H1 (cell line): ENCODE data around the gene CC2D1A. TPM values are rescaled to one million over a fixed set of nuclear protein-coding genes. Genes with fewer than 3 reads are reported as not detected.

Experiments used
- CTCF ChIA-PET: fragments of 300-600 bp; sonication (Branson Sonifier 250); formaldehyde crosslinking; loops from one replicate; lab custom pipeline; 2021; ENCODE audit not compliant: partially characterized antibody; lab: Charles Lee
- POLR2A ChIA-PET: fragments of 300-600 bp; sonication (Branson Sonifier 250); formaldehyde crosslinking; loops from one replicate; lab custom pipeline; 2021; ENCODE audit warnings: inconsistent platforms; ENCODE audit not compliant: partially characterized antibody; lab: Charles Lee
- DNase-seq, 2 experiments: peaks; one replicate each; pipeline versions ENCODE4 v3.0.0 to v3.0.0-alpha.2; 2010 to 2022; ENCODE audit warnings: low spot score in 2 of 2, low read depth in 1 of 2, mixed read lengths in 1 of 2
- FAIRE-seq: peaks from 2 replicates; lab custom pipeline; 2011; peaks lifted over from hg19 to GRCh38; lab: Jason Lieb, UNC
- H2AFZ ChIP-seq: 2 replicates; pipeline ENCODE4 v1.8.1; 2012; ENCODE audit warnings: low read length, inconsistent platforms
- H2AK5ac ChIP-seq: 2 replicates; pipeline ENCODE4 v1.6.1; 2013; ENCODE audit warnings: low read depth, low read length
- H2BK120ac ChIP-seq: replicated peaks from 2 replicates; pipeline ENCODE3; 2013; ENCODE audit warnings: low read depth, low read length, inconsistent platforms
- H2BK12ac ChIP-seq: 2 replicates; pipeline ENCODE4 v1.6.1; 2013; ENCODE audit warnings: low read depth, low read length
- H2BK15ac ChIP-seq: 2 replicates; pipeline ENCODE4 v1.6.1; 2013; ENCODE audit warnings: low read length
- H2BK20ac ChIP-seq: 2 replicates; pipeline ENCODE4 v1.6.1; 2013; ENCODE audit warnings: low read length
- H2BK5ac ChIP-seq: 2 replicates; pipeline ENCODE4 v1.6.1; 2013; ENCODE audit warnings: low read depth, low read length
- H3K14ac ChIP-seq: 2 replicates; pipeline ENCODE4 v1.6.1; 2013; ENCODE audit warnings: inconsistent platforms; ENCODE audit not compliant: insufficient read length
- H3K18ac ChIP-seq: 2 replicates; pipeline ENCODE4 v1.6.1; 2013; ENCODE audit warnings: low read length; ENCODE audit errors: extremely low read depth
- H3K23ac ChIP-seq: 2 replicates; pipeline ENCODE4 v1.6.1; 2013; ENCODE audit warnings: inconsistent platforms; ENCODE audit not compliant: insufficient read length
- H3K23me2 ChIP-seq: 2 replicates; pipeline ENCODE4 v1.6.1; 2013; ENCODE audit warnings: low read depth, low read length
- H3K27ac ChIP-seq: 2 replicates; pipeline ENCODE4 v1.6.1; 2011; ENCODE audit warnings: low read depth, low read length, inconsistent platforms
- H3K27me3 ChIP-seq, 4 experiments: replicated peaks in 1 of 4; 1 replicate in 1 of 4; 2 replicates in 3 of 4; pipeline versions ENCODE4 v1.6.1 to v1.8.1; 2011 to 2013; ENCODE audit warnings: low read length in 3 of 4, mild to moderate bottlenecking in 3 of 4, inconsistent platforms in 2 of 4, mixed read lengths in 2 of 4, moderate library complexity in 1 of 4; ENCODE audit not compliant: control insufficient read depth in 3 of 4, insufficient read depth in 3 of 4; ENCODE audit errors: extremely low read depth in 1 of 4
- H3K36me3 ChIP-seq, 4 experiments: 2 replicates each; pipeline versions ENCODE4 v1.6.1 to v1.8.1; 2011 to 2013; ENCODE audit warnings: mild to moderate bottlenecking in 4 of 4, low read length in 3 of 4, moderate library complexity in 2 of 4, control low read depth in 1 of 4, inconsistent platforms in 1 of 4; ENCODE audit not compliant: insufficient read depth in 4 of 4, control insufficient read depth in 2 of 4
- H3K4ac ChIP-seq: replicated peaks from 2 replicates; pipeline ENCODE3; 2013; ENCODE audit warnings: low read length, low read depth, mixed read lengths, inconsistent platforms; ENCODE audit not compliant: insufficient read length
- H3K4me1 ChIP-seq, 4 experiments: replicated peaks in 1 of 4; 1 replicate in 1 of 4; 2 replicates in 3 of 4; pipeline versions ENCODE4 v1.6.1 to v1.8.1; 2011 to 2013; ENCODE audit warnings: low read length in 3 of 4, inconsistent platforms in 2 of 4, mixed read lengths in 1 of 4; ENCODE audit not compliant: insufficient read depth in 4 of 4, control insufficient read depth in 3 of 4
- H3K4me2 ChIP-seq, 2 experiments: 2 replicates each; pipeline versions ENCODE4 v1.6.1 to v1.8.1; 2011 to 2013; ENCODE audit warnings: low read depth in 2 of 2, low read length in 2 of 2, control low read depth in 1 of 2, inconsistent platforms in 1 of 2, mild to moderate bottlenecking in 1 of 2; ENCODE audit not compliant: insufficient read depth in 1 of 2
- H3K4me3 ChIP-seq, 4 experiments: fragments of 200-600, 300-600 bp in 1 of 4; sonication (generic), shearing (Covaris generic), sonication (Bioruptor Twin) in 1 of 4; 2 replicates each; pipeline versions ENCODE4 v1.5.1 to v1.8.1; 2011 to 2016; ENCODE audit warnings: low read length in 4 of 4, low read depth in 3 of 4, control low read depth in 2 of 4, inconsistent platforms in 2 of 4, mild to moderate bottlenecking in 2 of 4, mixed read lengths in 1 of 4, moderate library complexity in 1 of 4; ENCODE audit not compliant: insufficient read depth in 2 of 4; ENCODE audit errors: extremely low read depth in 1 of 4
- H3K56ac ChIP-seq: replicated peaks from 2 replicates; pipeline ENCODE3; 2013; ENCODE audit warnings: low read depth, mild to moderate bottlenecking, mixed read lengths, low read length, inconsistent platforms; ENCODE audit not compliant: insufficient read length
- H3K79me1 ChIP-seq: 2 replicates; pipeline ENCODE4 v1.6.1; 2013; ENCODE audit warnings: low read depth, low read length, control low read depth
- H3K79me2 ChIP-seq, 2 experiments: 2 replicates each; pipeline versions ENCODE4 v1.6.1 to v1.8.1; 2012 to 2013; ENCODE audit warnings: low read length in 2 of 2, mild to moderate bottlenecking in 2 of 2, inconsistent platforms in 1 of 2; ENCODE audit not compliant: insufficient read depth in 2 of 2, control insufficient read depth in 1 of 2
- H3K9ac ChIP-seq, 4 experiments: replicated peaks in 1 of 4; 1 replicate in 1 of 4; 2 replicates in 3 of 4; pipeline versions ENCODE4 v1.6.1 to v1.8.1; 2011 to 2013; ENCODE audit warnings: low read depth in 3 of 4, low read length in 3 of 4, control low read depth in 2 of 4, mild to moderate bottlenecking in 2 of 4, moderate library complexity in 2 of 4, inconsistent platforms in 1 of 4; ENCODE audit errors: extremely low read depth in 1 of 4
- H3K9me3 ChIP-seq, 2 experiments: 2 replicates each; pipeline versions ENCODE4 v1.6.1 to v1.8.1; 2012 to 2013; ENCODE audit warnings: mild to moderate bottlenecking in 2 of 2, moderate library complexity in 2 of 2, control low read depth in 1 of 2, inconsistent platforms in 1 of 2, low read depth in 1 of 2, low read length in 1 of 2, mixed read lengths in 1 of 2; ENCODE audit not compliant: insufficient read depth in 2 of 2
- H4K20me1 ChIP-seq, 2 experiments: replicated peaks in 1 of 2; 2 replicates each; pipeline versions ENCODE3 to v1.8.1; 2011 to 2013; ENCODE audit warnings: inconsistent platforms in 2 of 2, low read length in 2 of 2, mild to moderate bottlenecking in 1 of 2; ENCODE audit not compliant: insufficient read depth in 2 of 2, control insufficient read depth in 1 of 2
- H4K5ac ChIP-seq: 2 replicates; pipeline ENCODE4 v1.6.1; 2013; ENCODE audit warnings: low read length, low read depth, mixed read lengths, inconsistent platforms; ENCODE audit not compliant: insufficient read length
- H4K8ac ChIP-seq: 2 replicates; pipeline ENCODE4 v1.8.0; 2013; ENCODE audit warnings: mild to moderate bottlenecking, moderate library complexity, low read length, inconsistent platforms; ENCODE audit not compliant: insufficient read depth; ENCODE audit errors: extremely low read depth
- H4K91ac ChIP-seq: replicated peaks from 2 replicates; pipeline ENCODE3; 2013; ENCODE audit warnings: low read length, mixed read lengths, inconsistent platforms; ENCODE audit not compliant: insufficient read length
- BRCA1 ChIP-seq: IDR thresholded peaks from 2 replicates; pipeline ENCODE4 v1.6.1; 2012; ENCODE audit warnings: low read depth, low read length, improper control_type of control experiment
- CEBPB ChIP-seq: IDR thresholded peaks from 2 replicates; pipeline ENCODE4 v1.6.1; 2012; ENCODE audit warnings: low read depth, low read length
- CHD2 ChIP-seq: IDR thresholded peaks from 2 replicates; pipeline ENCODE4 v1.6.1; 2012; ENCODE audit warnings: low read length, improper control_type of control experiment
- CTCF ChIP-seq, 3 experiments: IDR thresholded peaks; 1 replicate in 2 of 3; 2 replicates in 1 of 3; pipeline versions ENCODE4 v1.5.1 to v1.6.1; 2011; ENCODE audit warnings: low read length in 3 of 3, mild to moderate bottlenecking in 3 of 3, inconsistent platforms in 2 of 3, low read depth in 1 of 3, moderate library complexity in 1 of 3; ENCODE audit not compliant: insufficient read depth in 1 of 3; ENCODE audit errors: control extremely low read depth in 1 of 3
- GABPA ChIP-seq: IDR thresholded peaks from 2 replicates; pipeline ENCODE4 v1.6.1; 2011; ENCODE audit warnings: mild to moderate bottlenecking, low read length, moderate library complexity, borderline replicate concordance; ENCODE audit not compliant: insufficient read depth
- USF2 ChIP-seq: IDR thresholded peaks from 2 replicates; pipeline ENCODE4 v1.6.1; 2011; ENCODE audit warnings: low read length, improper control_type of control experiment
- WGBS, 2 experiments: shearing (Covaris generic) in 1 of 2; methylation state at CpG; one replicate each; pipeline versions ENCODE4 v1.1.6 to v1.1.7; 2013 to 2015; ENCODE audit warnings: low lambda C conversion rate in 2 of 2, mixed read lengths in 2 of 2, inconsistent platforms in 1 of 2, low coverage in 1 of 2, missing lambda C conversion rate in 1 of 2; ENCODE audit not compliant: insufficient replicate concordance in 2 of 2, insufficient coverage in 1 of 2, insufficient read length in 1 of 2; ENCODE audit errors: extremely low coverage in 1 of 2, missing lambda C conversion rate in 1 of 2; 5-methylcytosine and 5-hydroxymethylcytosine counted together
- polyA plus RNA-seq, 7 experiments: library from polyadenylated mRNA; depleted of rRNA in 3 of 7; stranded (reverse) in 5 of 7; unstranded in 2 of 7; fragments of >200 nt in 5 of 7; fragments of 200-250 nt in 2 of 7; gene quantifications; 1 replicate in 5 of 7; 2 replicates in 1 of 7; 4 replicates in 1 of 7; pipeline versions ENCODE4 v1.2.1 to v1.2.3, GENCODE V29; 2011 to 2013; ENCODE audit warnings: missing spikeins in 2 of 7, mixed read lengths in 2 of 7
- total RNA-seq: library from RNA; stranded (reverse); fragmentation: NEBNext Ultra II Directional; extraction: Animal tissue kit (Norgen Biotek cat#: 25700); gene quantifications from 2 replicates; pipeline ENCODE4 v1.2.1, GENCODE V29; 2021

Gene CC2D1A
- total and polyA plus RNA-seq, 2 of the 8 experiments (the other 6 are each of a cell fraction or from before 2014, with no cell fraction given), result 12.5 to 33.0 TPM

- Histone ChIP-seq H3K56ac (no peak overlapping the region), H3K23me2 (no peaks in the 10 kb centered on the region), H3K18ac (no peak overlapping the region), H3K9ac (no peak overlapping the region), H3K27me3 (no peaks in the 10 kb centered on the region), H3K4ac (no peak overlapping the region), H3K79me1 (no peaks in the 10 kb centered on the region), H3K4me1 (no peaks in the 10 kb centered on the region), H2BK12ac (no peak overlapping the region), H3K27ac (no peak overlapping the region), H4K8ac (no peak overlapping the region), H2BK5ac (no peak overlapping the region), H3K14ac (no peak overlapping the region), H2BK15ac (no peak overlapping the region), H4K5ac (no peak overlapping the region), H4K91ac (no peak overlapping the region), H3K79me2 (no peaks in the 10 kb centered on the region), H2AK5ac (no peak overlapping the region), H3K36me3 (no peaks in the 10 kb centered on the region), H3K4me2 (no peak overlapping the region), H3K4me3 (no peak overlapping the region), H2BK20ac (no peak overlapping the region), H2AFZ (no peak overlapping the region), H3K23ac (no peak overlapping the region), H3K9me3 (no peaks in the 10 kb centered on the region), H2BK120ac (no peak overlapping the region), H4K20me1 (no peaks in the 10 kb centered on the region)
- 95% methylated on average over 4 of the region's 4 CpGs; no CpG with 5 or more reads in 1 of the 2 experiments for WGBS, 2 experiments
- FAIRE-seq, result no peak
- CTCF ChIA-PET, result interaction anchor here (0.8 to 2.3 kb wide), 2 partner anchors 11 to 12 kb away, joined by 3 to 9 read pairs; no protein-coding TSS in a partner anchor
- POLR2A ChIA-PET, result no interaction called here
- DNase-seq, result no peak
- TF ChIP-seq CHD2, result no peak
- TF ChIP-seq CEBPB, result no peak
- no peak for TF ChIP-seq CTCF (IDR thresholded peaks at IDR 0.05; ENCODE audit: control extremely low read depth in 1 of 3, insufficient read depth in 1 of 3, low read depth in 1 of 3, low read length in 3 of 3)
- no peak for TF ChIP-seq GABPA
- TF ChIP-seq BRCA1, result no peak
- no peak for TF ChIP-seq USF2
Measured at GRCh38 chr19:13946414-13946813, 40.4 kb downstream of the CC2D1A start.
